ENCODE results near the gene KLF3. TPM values are rescaled to one million over a fixed set of nuclear protein-coding genes. Genes with fewer than 3 reads are reported as not detected.

Gene KLF3
- total RNA-seq, 1 donor from 2014 or later: 15.8 TPM

DNA sequence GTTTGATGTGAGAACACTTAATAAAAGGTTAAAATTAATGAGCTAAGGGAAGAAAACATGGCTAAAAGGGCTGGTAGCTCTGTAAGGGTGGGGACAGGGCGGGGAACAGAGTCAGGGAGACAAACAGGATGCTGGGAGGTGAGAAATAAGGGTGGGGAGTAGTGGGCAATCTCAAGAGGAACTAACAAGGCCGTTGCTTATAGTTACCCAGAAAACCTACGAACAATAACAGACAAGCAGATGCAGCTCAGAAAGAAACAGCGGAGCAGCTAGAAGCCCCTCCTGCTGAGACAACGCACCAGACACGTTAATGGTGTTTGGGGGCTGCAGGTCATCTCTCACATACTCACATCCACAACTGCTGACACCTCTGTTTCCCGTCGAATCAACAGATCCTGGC lies 9.7 kb upstream of the KLF3 start:
- DNase-seq (ENCODE audit: low read depth in 2 of 2): no peak

DNA sequence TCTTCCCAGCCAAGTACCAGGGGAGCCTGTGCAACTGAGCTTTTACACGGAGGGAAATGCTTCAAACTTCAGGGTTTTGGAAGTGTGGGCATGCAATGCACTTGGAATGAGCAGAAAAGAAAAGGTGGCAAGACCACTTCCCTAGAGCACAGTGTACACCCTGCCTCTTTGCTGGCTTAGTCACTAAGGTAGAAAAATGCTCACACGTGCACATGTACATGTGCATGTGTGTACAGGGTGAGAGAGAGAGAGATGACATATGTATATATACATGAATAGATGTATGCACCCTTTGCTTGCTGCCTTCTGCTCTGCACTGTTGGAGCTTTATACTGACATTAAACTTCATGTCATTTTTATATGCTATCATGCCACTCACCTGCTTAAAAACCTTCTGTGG lies 7.9 kb upstream of the KLF3 start:
- DNase-seq (ENCODE audit: low read depth in 2 of 2): no peak

GRCh38 chr4:38659346-38659745 lies 4.7 kb upstream of the KLF3 start:
- peak in 1 of 2 donors; percentile 70 for DNase-seq (ENCODE audit: low read depth in 2 of 2)

GRCh38 chr4:38660838-38661237 lies 3.2 kb upstream of the KLF3 start:
- no peak for DNase-seq (ENCODE audit: low read depth in 2 of 2)

DNA sequence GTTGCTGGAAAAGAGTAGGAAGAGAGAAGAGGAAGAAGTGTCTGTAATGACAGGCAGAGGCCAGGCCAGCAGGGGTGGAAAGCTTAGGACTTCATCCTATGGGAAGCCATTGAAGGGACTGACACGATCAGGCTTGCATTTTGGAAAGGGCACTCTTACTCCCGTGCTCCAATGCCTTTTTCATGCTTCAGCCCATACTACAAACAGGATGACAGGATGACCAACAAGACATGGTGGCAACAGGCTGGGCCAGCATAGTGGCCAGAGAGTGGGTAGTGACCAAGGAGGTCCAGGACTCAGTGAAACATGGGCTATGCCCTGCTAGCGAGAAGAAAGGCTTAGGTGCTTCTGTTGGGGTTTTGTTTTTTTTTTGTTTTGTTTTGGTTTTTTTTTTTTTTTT lies 2.6 kb upstream of the KLF3 start:
- no peak for DNase-seq (ENCODE audit: low read depth in 2 of 2)

- DNase-seq (ENCODE audit: low read depth in 2 of 2): no peak
These were observed 1.4 kb upstream of the KLF3 start for GRCh38 chr4:38662522-38663089.

DNA sequence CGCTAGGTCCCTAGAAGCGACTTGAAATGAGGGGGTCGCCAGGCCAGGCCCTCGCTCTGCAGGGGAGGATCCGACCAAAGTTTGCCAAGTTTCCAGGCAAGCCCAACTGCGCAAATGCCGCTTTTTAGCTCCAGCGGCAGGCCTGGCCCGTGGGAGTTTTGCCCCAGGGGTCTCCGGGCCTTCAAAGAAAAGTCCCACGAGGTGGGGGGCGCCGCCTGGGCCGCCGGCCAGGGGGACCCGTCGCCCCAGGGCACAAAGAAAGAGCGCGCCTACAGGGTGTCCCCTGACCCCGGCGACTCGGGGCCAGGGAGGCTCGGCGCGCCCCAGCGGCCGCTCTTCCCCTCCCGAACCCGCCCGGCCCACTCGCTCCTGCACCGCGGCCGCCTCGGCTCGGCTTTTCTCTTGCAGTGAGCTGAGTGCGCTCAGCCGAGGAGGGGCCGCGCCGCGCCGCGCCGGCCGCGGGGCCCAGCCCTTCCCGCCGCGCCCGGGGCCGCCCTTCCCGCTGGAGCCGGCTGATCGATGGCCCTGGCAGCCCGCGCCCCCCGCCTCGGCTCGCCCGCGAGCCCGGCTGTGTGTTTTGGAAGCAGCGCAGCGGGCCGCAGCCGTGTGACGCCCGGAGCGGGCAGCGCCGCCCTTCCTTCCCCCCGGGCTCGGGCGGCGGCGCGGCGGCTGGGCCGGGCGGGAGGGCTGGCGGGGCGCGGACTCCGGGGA lies 754 bp upstream of the KLF3 start:
- peak in 1 of 2 donors; percentile 66 for DNase-seq (ENCODE audit: low read depth in 2 of 2)

DNA sequence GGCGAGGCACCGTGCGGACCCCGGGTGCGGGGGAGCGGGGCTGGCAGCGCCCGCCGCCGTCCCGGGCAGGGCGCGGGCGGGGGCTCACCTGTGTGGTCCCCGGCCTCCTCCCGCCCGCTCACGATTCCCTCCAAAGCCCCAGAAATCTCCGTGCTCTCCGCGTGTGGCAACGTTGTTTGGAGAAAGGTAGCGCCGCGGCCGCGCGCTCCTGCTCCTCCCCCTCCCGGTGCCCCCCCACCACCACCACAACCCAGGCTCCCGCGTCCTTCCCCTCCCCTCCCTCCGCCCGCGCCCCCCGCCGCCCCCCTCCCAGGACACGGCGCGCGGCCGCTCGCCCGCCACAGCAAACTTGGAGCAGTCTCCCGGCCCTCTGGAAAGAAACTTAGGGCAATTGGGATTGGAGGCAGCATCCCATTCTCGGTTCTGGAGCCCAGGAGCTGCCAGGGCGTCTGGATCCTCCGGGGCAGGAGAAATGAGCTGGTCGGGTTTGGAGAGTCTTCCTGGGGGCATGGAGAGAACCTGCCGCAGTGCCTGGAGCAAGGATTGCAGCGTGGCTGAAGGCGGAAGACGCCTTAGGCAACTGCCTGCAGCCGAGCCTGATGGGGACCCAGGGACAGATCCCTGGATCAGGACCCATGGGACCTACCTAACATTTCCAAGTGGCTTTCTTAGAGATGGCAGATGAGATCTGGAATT lies 855 bp downstream of the KLF3 start:
- peak in 1 of 2 donors; percentile 67 for DNase-seq (ENCODE audit: low read depth in 2 of 2)

GRCh38 chr4:38665551-38666411 lies 1.8 kb downstream of the KLF3 start:
- DNase-seq (ENCODE audit: low read depth in 2 of 2): no peak

- no peak for DNase-seq (ENCODE audit: low read depth in 2 of 2)
These were observed 2.7 kb downstream of the KLF3 start for GRCh38 chr4:38666766-38667084.

DNA sequence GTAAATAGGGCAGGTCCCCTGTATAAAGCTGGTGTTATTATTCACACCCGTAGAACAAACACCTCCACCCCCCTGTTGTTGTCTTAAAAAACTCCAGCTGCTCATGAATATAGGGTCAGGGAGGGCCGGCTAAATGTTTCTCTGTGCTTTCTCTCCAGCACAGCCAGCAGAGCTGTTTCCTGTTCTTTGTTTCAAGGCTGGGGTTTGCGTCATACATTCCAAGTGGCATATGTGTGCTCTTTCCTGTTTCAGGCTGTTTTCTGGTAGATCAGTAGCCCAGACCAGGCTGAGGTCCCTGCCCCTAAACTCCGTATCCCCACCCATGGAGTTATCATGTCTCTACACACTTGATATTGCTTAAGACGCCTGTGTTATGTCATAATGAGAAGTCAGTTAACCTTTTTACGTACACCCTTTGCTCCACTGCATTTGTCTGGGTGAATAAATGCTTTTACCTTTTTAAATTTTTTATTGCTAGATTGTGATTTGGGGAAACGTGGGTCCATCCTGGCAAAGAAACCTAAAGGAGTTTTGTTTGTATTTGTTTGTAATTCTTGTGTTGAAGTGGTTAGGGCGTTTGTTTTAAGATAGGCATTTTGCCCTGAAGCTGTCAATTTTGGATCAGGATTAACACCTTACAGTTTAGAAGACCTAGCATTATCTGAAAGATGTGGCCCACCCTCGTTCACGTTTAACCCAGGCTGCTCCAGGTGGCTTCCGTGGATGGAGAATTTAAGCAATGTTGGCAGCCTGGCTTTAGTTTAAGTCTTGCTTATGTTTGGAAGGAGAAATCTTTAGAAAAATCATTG lies 3.3 kb downstream of the KLF3 start:
- DNase-seq (ENCODE audit: low read depth in 2 of 2): peak; percentile 92 to 99

GRCh38 chr4:38668203-38668971 lies 4.4 kb downstream of the KLF3 start:
- no peak for DNase-seq (ENCODE audit: low read depth in 2 of 2)

DNA sequence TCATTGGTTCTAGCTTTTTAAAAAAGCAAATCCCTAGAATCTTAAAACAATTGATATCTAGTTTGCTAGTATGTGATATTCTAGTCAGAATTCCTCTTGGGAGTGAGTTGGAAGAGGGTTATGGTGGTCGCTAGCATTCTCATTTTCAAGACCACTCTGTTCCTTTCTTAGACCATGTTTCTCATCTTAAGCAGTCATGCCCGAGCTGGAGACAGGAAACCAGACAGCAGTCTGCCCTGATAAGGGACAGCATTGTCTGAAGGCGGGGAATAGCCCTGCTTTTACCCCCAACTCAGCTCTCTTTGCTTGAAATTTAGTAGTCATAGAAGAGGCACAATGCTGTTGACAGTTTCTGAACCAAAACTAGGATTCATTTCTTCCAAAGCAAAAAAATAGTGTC lies 5.2 kb downstream of the KLF3 start:
- DNase-seq (ENCODE audit: low read depth in 2 of 2): peak in 1 of 2 donors; percentile 77

GRCh38 chr4:38670109-38670901 lies 6.3 kb downstream of the KLF3 start:
- DNase-seq (ENCODE audit: low read depth in 2 of 2): no peak

DNA sequence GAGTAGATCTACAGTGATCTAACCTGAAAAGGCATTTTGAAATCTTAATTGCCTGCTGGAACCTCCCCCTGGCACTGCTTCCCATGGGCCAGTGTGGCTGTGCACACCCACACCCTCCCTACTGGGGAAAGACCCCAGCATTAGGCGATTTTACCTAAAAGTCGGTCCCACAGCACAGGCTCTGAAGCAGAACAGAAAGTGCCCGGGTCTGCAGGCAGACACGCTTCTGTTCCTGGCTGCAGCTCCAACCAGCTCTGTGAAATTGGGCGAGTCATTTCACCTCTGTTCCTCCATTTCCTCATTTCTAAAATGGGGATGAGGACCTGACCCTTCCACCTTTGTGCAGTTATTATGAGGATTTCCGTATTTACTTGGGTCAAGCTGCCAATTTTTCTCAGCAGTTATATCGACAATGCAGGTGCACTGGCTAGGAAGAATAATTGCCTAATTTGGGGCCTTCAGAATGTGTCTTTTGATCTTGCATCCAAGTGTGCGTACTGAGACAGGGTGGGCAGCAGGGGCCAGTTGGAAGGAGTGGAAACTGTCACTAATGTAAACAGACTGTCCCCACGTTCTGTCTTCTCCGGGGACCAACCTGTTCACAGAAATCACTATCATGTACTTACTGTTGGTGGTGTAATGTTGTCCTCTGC lies 7.1 kb downstream of the KLF3 start:
- peak; percentile 55 to 84 for DNase-seq (ENCODE audit: low read depth in 2 of 2)

DNA sequence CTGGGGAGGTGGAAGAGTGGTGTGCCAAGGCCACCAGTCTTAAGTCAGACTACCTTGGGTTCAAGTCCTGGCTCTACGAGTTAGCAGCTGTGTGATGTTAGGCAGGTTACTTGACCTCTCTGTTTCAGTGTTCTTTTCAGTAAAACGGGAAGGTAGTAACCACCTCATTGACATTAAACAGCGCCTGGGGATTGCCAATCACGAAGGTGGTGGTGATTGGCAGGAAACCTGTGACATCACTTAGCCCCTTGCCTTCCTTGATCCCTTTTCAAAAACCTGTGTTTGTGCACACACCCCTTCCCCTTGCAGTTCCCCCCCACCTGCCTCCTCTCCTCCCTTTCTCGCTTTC lies 7.6 kb downstream of the KLF3 start:
- no peak for DNase-seq (ENCODE audit: low read depth in 2 of 2)

DNA sequence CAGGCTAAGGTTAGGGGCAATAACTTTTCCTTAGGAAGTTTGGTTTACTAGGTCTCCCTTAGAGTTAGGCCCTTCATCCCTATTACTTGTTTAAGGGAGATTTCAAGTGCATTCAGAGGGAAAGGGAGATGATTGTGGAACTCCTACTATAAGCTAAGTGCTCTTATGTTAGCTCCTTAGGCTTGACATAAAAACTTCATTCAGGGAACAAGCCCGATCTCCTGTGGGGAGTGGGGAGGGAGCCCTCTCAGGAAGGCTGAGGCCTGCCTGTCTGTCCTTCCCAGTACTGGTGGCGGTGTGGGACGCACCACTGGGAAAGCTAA lies 8.0 kb downstream of the KLF3 start:
- DNase-seq (ENCODE audit: low read depth in 2 of 2): no peak

DNA sequence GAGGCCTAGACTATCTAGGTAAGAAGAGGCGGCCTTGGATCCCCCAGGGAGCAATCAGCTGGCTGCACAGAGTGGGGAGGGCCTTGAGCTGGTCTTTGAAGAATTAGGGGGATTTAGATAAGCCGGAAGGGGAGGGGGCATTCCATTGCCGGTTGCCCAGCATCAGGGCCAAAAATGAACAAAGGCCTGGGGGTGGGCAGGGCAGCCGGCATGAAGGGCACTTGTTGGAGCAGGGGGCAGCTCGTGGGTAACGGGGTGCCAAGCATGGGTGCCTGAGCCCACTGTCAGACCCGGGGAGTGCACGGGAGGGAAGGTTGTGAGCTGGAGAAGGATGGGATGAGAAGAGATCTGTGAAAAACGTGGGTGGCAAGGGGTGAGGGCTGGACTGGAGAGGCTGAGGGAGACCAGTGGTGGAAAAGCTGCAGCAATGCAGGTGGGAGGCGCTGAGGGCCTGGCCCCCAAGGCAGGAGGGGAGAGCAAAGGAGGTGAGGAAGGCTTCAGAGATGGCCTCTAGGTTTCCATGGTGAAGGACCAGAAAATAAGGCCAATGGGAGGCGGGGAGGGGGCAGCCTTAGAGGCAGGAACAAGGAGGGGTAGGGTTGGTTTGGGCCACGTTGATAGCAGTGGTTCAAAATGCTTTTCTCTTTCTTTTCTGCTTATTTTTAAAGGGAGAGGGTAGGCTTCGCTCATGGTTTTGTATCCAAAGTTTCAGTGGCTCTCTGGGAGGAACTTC lies 8.6 kb downstream of the KLF3 start:
- no peak for DNase-seq (ENCODE audit: low read depth in 2 of 2)

Measured in dermis microvascular lymphatic vessel endothelial cell (primary cell).